ENCODE measurements around the gene PTGS2. TPM values are rescaled to one million over a fixed set of nuclear protein-coding genes. Genes with fewer than 3 reads are reported as not detected.

The PTGS2 gene
- total RNA-seq, 1 donor from 2014 or later = not detected

GRCh38 chr1:186710696-186711095 is 30.5 kb upstream of the PTGS2 start:
- CTCF ChIA-PET = no interaction called here

GRCh38 chr1:186708694-186709097 is 28.5 kb upstream of the PTGS2 start:
- no peak for DNase-seq
- Mint-ChIP-seq H3K4me3 (no peak overlapping the region), H3K9me3 (no peaks in the 10 kb centered on the region), H3K36me3 (ENCODE audit: low read depth) (no peaks in the 10 kb centered on the region), H3K27ac (no peak overlapping the region), H3K4me1 (no peaks in the 10 kb centered on the region), H3K27me3 (no peaks in the 10 kb centered on the region)
- ChIA-PET POLR2A (no interaction called here), CTCF (no interaction called here)
- no peak for ATAC-seq (ENCODE audit: low read depth)
- intact Hi-C loops (cut with micrococcal nuclease) = no loop called here
- no peak for TF ChIP-seq CTCF (IDR thresholded peaks at IDR 0.05)

More at GRCh38 chr1:186710696-186711095, 30.5 kb upstream of the PTGS2 start:
- no peaks in the 10 kb centered on the region for H3K36me3 Mint-ChIP-seq (ENCODE audit: low read depth)
- H3K4me3 Mint-ChIP-seq = no peak overlapping the region
- POLR2A ChIA-PET = no interaction called here
- H3K27me3 Mint-ChIP-seq = no peaks in the 10 kb centered on the region
- no peak for TF ChIP-seq CTCF (IDR thresholded peaks at IDR 0.05)
- H3K27ac Mint-ChIP-seq = no peak overlapping the region
- intact Hi-C loops (cut with micrococcal nuclease) = no loop called here
- DNase-seq = no peak
- no peaks in the 10 kb centered on the region for H3K9me3 Mint-ChIP-seq
- H3K4me1 Mint-ChIP-seq = no peaks in the 10 kb centered on the region
- ATAC-seq (ENCODE audit: low read depth) = no peak

- ATAC-seq (ENCODE audit: low read depth) (no peak), DNase-seq (no peak)
- H3K36me3 Mint-ChIP-seq (ENCODE audit: low read depth) = no peaks in the 10 kb centered on the region
- no peak overlapping the region for H3K4me3 Mint-ChIP-seq
- intact Hi-C loops (cut with micrococcal nuclease) = no loop called here
- ChIA-PET POLR2A (no interaction called here), CTCF (no interaction called here)
- H3K9me3 Mint-ChIP-seq = peaks cover 2% of the 10 kb centered on the region
- H3K27ac Mint-ChIP-seq = no peak overlapping the region
- TF ChIP-seq CTCF (IDR thresholded peaks at IDR 0.05) = no peak
- H3K27me3 Mint-ChIP-seq = no peaks in the 10 kb centered on the region
- no peaks in the 10 kb centered on the region for H3K4me1 Mint-ChIP-seq
Measured at GRCh38 chr1:186703209-186703766, 23.1 kb upstream of the PTGS2 start.

- Mint-ChIP-seq H3K36me3 (ENCODE audit: low read depth) (no peaks in the 10 kb centered on the region), H3K9me3 (peaks cover 2% of the 10 kb centered on the region), H3K4me3 (no peak overlapping the region), H3K27ac (no peak overlapping the region), H3K27me3 (no peaks in the 10 kb centered on the region), H3K4me1 (no peaks in the 10 kb centered on the region)
- TF ChIP-seq CTCF (IDR thresholded peaks at IDR 0.05) = no peak
- ChIA-PET POLR2A (no interaction called here), CTCF (no interaction called here)
- ATAC-seq (ENCODE audit: low read depth) = no peak
- no peak for DNase-seq
- intact Hi-C loops (cut with micrococcal nuclease) = no loop called here
Measured at GRCh38 chr1:186700722-186701121, 20.5 kb upstream of the PTGS2 start.

- no peak for TF ChIP-seq CTCF (IDR thresholded peaks at IDR 0.05)
- intact Hi-C loops (cut with micrococcal nuclease) = no loop called here
- H3K36me3 Mint-ChIP-seq (ENCODE audit: low read depth) = no peaks in the 10 kb centered on the region
- H3K27ac Mint-ChIP-seq = no peak overlapping the region
- H3K4me1 Mint-ChIP-seq = no peaks in the 10 kb centered on the region
- H3K27me3 Mint-ChIP-seq = no peaks in the 10 kb centered on the region
- POLR2A ChIA-PET = no interaction called here
- H3K9me3 Mint-ChIP-seq = peaks cover 2% of the 10 kb centered on the region
- CTCF ChIA-PET = no interaction called here
- DNase-seq (no peak), ATAC-seq (ENCODE audit: low read depth) (no peak)
- no peak overlapping the region for H3K4me3 Mint-ChIP-seq
Measured at GRCh38 chr1:186699519-186699918, 19.3 kb upstream of the PTGS2 start.

All from activated B cell treated with CpG ODN at 0.5 μM for 24 hours (primary cell).